T-helper 9 cell (primary cell): Measurements from ENCODE around the gene PCED1A.
"Not testable (repeated sequence)": the region's sequence is repeated elsewhere in the genome, so short reads cannot be mapped to it uniquely, and the experiment has no call there.

Experiments used
- DNase-seq: peaks from one replicate; pipeline ENCODE4 v3.0.0-alpha.2; 2020

Gene PCED1A

GRCh38 chr20:2825761-2826160 lies 14.7 kb downstream of the PCED1A start:
- DNase-seq: no peak

GRCh38 chr20:2822073-2822472 lies 18.4 kb downstream of the PCED1A start:
- peak; percentile 39 for DNase-seq

- no peak for DNase-seq
Observed at GRCh38 chr20:2820896-2821869, 19.3 kb downstream of the PCED1A start.

- no peak for DNase-seq
Observed at GRCh38 chr20:2820084-2820895, 20.2 kb downstream of the PCED1A start.

GRCh38 chr20:2817891-2818595 lies 22.4 kb downstream of the PCED1A start:
- DNase-seq: no peak

GRCh38 chr20:2817341-2817726 lies 23.1 kb downstream of the PCED1A start:
- no peak for DNase-seq

- DNase-seq: no peak
Observed at GRCh38 chr20:2816583-2817340, 23.7 kb downstream of the PCED1A start.

- DNase-seq: no peak
Observed at GRCh38 chr20:2816030-2816582, 24.3 kb downstream of the PCED1A start, which contains the start of gene TMEM239. TMEM239 (plus strand) TSS chr20:2816364; CDS start chr20:2816555, 191 bp downstream.

GRCh38 chr20:2815242-2815900 lies 25.1 kb downstream of the PCED1A start:
- DNase-seq: no peak

- no peak for DNase-seq
Observed at GRCh38 chr20:2814587-2815051, 25.8 kb downstream of the PCED1A start, which contains the start of gene C20orf141. C20orf141 (plus strand) TSS chr20:2814987; CDS start chr20:2815185, 198 bp downstream.

GRCh38 chr20:2814076-2814475 lies 26.4 kb downstream of the PCED1A start:
- no peak for DNase-seq

- DNase-seq: no peak
Observed at GRCh38 chr20:2812189-2812588, 28.3 kb downstream of the PCED1A start.

- DNase-seq: no peak
Observed at GRCh38 chr20:2809690-2810089, 30.8 kb downstream of the PCED1A start.

GRCh38 chr20:2807929-2808328 lies 32.5 kb downstream of the PCED1A start:
- not testable (repeated sequence) for DNase-seq

GRCh38 chr20:2807019-2807418 lies 33.4 kb downstream of the PCED1A start:
- no peak for DNase-seq

- no peak for DNase-seq
Observed at GRCh38 chr20:2806351-2806701, 34.1 kb downstream of the PCED1A start.

- DNase-seq: no peak
Observed at GRCh38 chr20:2805689-2806350, 34.6 kb downstream of the PCED1A start.

GRCh38 chr20:2804852-2805688 lies 35.4 kb downstream of the PCED1A start:
- no peak for DNase-seq

GRCh38 chr20:2804041-2804828 lies 36.2 kb downstream of the PCED1A start:
- DNase-seq: no peak
